ENCODE data around the gene CROCC2. TPM values are rescaled to one million over a fixed set of nuclear protein-coding genes. Genes with fewer than 3 reads are reported as not detected.

The CROCC2 gene
- total and polyA plus RNA-seq, 2 of the 13 experiments (the other 11 are each of a cell fraction or from before 2014, with no cell fraction given): not detected

GRCh38 chr2:240868286-240869108, 37.6 kb upstream of the CROCC2 start, which contains the start of gene AGXT (continued):
- TF ChIP-seq PRDM4 (CRISPR knock-in tag; IDR thresholded peaks at IDR 0.05; ENCODE audit: borderline replicate concordance) (no peak), TIGD3 (CRISPR knock-in tag; IDR thresholded peaks at IDR 0.05; ENCODE audit: borderline replicate concordance) (no peak; the same call in 1 of the 2 replicates), ZNF773 (CRISPR knock-in tag; IDR thresholded peaks at IDR 0.05; ENCODE audit: borderline replicate concordance) (no peak), LCORL (IDR thresholded peaks at IDR 0.05) (no peak), LCORL (CRISPR knock-in tag; IDR thresholded peaks at IDR 0.05) (peak; percentile 89), GLI4 (CRISPR knock-in tag; IDR thresholded peaks at IDR 0.05; ENCODE audit: borderline replicate concordance) (no peak), MAX (IDR thresholded peaks at IDR 0.05) (peak; percentile 95), ZBTB40 (IDR thresholded peaks at IDR 0.05) (peak; percentile 96), ZBTB40 (CRISPR knock-in tag; IDR thresholded peaks at IDR 0.05) (peak; percentile 100), ZNF121 (CRISPR knock-in tag; IDR thresholded peaks at IDR 0.05) (peak; percentile 8; the same call in 1 of the 2 replicates), SRF (IDR thresholded peaks at IDR 0.05; ENCODE audit: low read depth, low read length) (no peak), POLR2AphosphoS2 (IDR thresholded peaks at IDR 0.05; ENCODE audit: low read depth, low read length) (no peak), SIX1 (CRISPR knock-in tag; IDR thresholded peaks at IDR 0.05; ENCODE audit: borderline replicate concordance) (peak; percentile 45), DRAP1 (CRISPR knock-in tag; IDR thresholded peaks at IDR 0.05) (peak; percentile 66; the same call in 1 of the 2 replicates), ZSCAN25 (CRISPR knock-in tag; IDR thresholded peaks at IDR 0.05) (peak; percentile 99)

Measured in HepG2 (cell line).